Amygdala (tissue), 56 donors: Measurements from ENCODE around the gene GATA1.

Experiments
- DNase-seq, 56 donors: peaks; one replicate each; lab custom pipeline; 2025; lab: John Stamatoyannopoulos, UW

Gene GATA1

GRCh38 chrX:48784726-48785125, 1.7 kb upstream of the GATA1 start:
- DNase-seq = no peak

GRCh38 chrX:48785186-48785539, 1.2 kb upstream of the GATA1 start:
- no peak for DNase-seq

GRCh38 chrX:48785540-48786214, 713 bp upstream of the GATA1 start:
- no peak for DNase-seq

GRCh38 chrX:48786825-48787504, 575 bp downstream of the GATA1 start:
- DNase-seq = no peak

GRCh38 chrX:48787505-48788443, 1.4 kb downstream of the GATA1 start:
- DNase-seq = no peak

GRCh38 chrX:48789366-48790220, 3.2 kb downstream of the GATA1 start:
- no peak for DNase-seq

GRCh38 chrX:48790477-48790876, 4.1 kb downstream of the GATA1 start:
- no peak for DNase-seq

GRCh38 chrX:48791063-48791820, 4.9 kb downstream of the GATA1 start:
- no peak for DNase-seq

- DNase-seq = no peak
These were observed 5.8 kb downstream of the GATA1 start for GRCh38 chrX:48792219-48792618.

GRCh38 chrX:48793935-48794334, 7.5 kb downstream of the GATA1 start:
- no peak for DNase-seq

- DNase-seq = no peak
These were observed 8.0 kb downstream of the GATA1 start for GRCh38 chrX:48794340-48794910.

GRCh38 chrX:48794911-48795515, 8.6 kb downstream of the GATA1 start:
- no peak for DNase-seq

GRCh38 chrX:48798318-48798717, 11.9 kb downstream of the GATA1 start:
- DNase-seq = no peak

GRCh38 chrX:48800574-48801279, 14.3 kb downstream of the GATA1 start:
- DNase-seq = peak in 3 of 56 donors; percentile 11 to 21 (median 16)

GRCh38 chrX:48801280-48802088, 15.1 kb downstream of the GATA1 start, which contains the start of gene HDAC6:
TSS of gene HDAC6 (plus strand) at chrX:48802067. CDS start at chrX:48802693, 626 bp downstream.
- DNase-seq = peak; percentile 29 to 98 (median 93)

GRCh38 chrX:48802089-48802904, 15.9 kb downstream of the GATA1 start:
- peak in 30 of 56 donors; percentile 7 to 65 (median 42) for DNase-seq
